NCI-H748 treated with DMSO at 0.1 percent for 48 hours (cell line): ENCODE results near the gene NCAM2.
A peak's percentile ranks its signal among the peaks of the same experiment; 100 is the strongest.
"Not testable (repeated sequence)": the region's sequence is repeated elsewhere in the genome, so short reads cannot be mapped to it uniquely, and the experiment has no call there.

Experiments used
- DNase-seq: peaks from one replicate; lab custom pipeline; 2025; lab: John Stamatoyannopoulos, UW

The NCAM2 gene

GRCh38 chr21:21103692-21104091 lies 105.5 kb downstream of the NCAM2 start:
- no peak for DNase-seq

GRCh38 chr21:21109736-21110135 lies 111.5 kb downstream of the NCAM2 start:
- DNase-seq = no peak

GRCh38 chr21:21111309-21111920 lies 113.2 kb downstream of the NCAM2 start:
- no peak for DNase-seq

- DNase-seq = no peak
These were observed 116.3 kb downstream of the NCAM2 start for GRCh38 chr21:21114461-21114860.

GRCh38 chr21:21119091-21119490 lies 120.9 kb downstream of the NCAM2 start:
- no peak for DNase-seq

GRCh38 chr21:21122680-21123079 lies 124.5 kb downstream of the NCAM2 start:
- DNase-seq = no peak

- no peak for DNase-seq
These were observed 134.2 kb downstream of the NCAM2 start for GRCh38 chr21:21132390-21132789.

GRCh38 chr21:21137986-21138385 lies 139.8 kb downstream of the NCAM2 start:
- no peak for DNase-seq

GRCh38 chr21:21146587-21147373 lies 148.6 kb downstream of the NCAM2 start:
- no peak for DNase-seq

- no peak for DNase-seq
These were observed 149.2 kb downstream of the NCAM2 start for GRCh38 chr21:21147374-21147745.

- no peak for DNase-seq
These were observed 149.8 kb downstream of the NCAM2 start for GRCh38 chr21:21148009-21148408.

- DNase-seq = no peak
These were observed 150.3 kb downstream of the NCAM2 start for GRCh38 chr21:21148514-21148913.

GRCh38 chr21:21149445-21149844 lies 151.2 kb downstream of the NCAM2 start:
- not testable (repeated sequence) for DNase-seq

GRCh38 chr21:21151231-21151630 lies 153.0 kb downstream of the NCAM2 start:
- no peak for DNase-seq

- DNase-seq = no peak
These were observed 158.2 kb downstream of the NCAM2 start for GRCh38 chr21:21156397-21156796.

GRCh38 chr21:21156957-21157356 lies 158.7 kb downstream of the NCAM2 start:
- DNase-seq = no peak

GRCh38 chr21:21158376-21158918 lies 160.2 kb downstream of the NCAM2 start:
- no peak for DNase-seq

GRCh38 chr21:21159253-21159899 lies 161.2 kb downstream of the NCAM2 start:
- peak; percentile 6 for DNase-seq

GRCh38 chr21:21162786-21163185 lies 164.6 kb downstream of the NCAM2 start:
- DNase-seq = no peak

- peak; percentile 33 for DNase-seq
These were observed 165.7 kb downstream of the NCAM2 start for GRCh38 chr21:21163904-21164303.

GRCh38 chr21:21165063-21165645 lies 166.9 kb downstream of the NCAM2 start:
- no peak for DNase-seq

- no peak for DNase-seq
These were observed 176.5 kb downstream of the NCAM2 start for GRCh38 chr21:21174676-21175075.
